ENCODE measurements around the gene KIRREL1.

DNA sequence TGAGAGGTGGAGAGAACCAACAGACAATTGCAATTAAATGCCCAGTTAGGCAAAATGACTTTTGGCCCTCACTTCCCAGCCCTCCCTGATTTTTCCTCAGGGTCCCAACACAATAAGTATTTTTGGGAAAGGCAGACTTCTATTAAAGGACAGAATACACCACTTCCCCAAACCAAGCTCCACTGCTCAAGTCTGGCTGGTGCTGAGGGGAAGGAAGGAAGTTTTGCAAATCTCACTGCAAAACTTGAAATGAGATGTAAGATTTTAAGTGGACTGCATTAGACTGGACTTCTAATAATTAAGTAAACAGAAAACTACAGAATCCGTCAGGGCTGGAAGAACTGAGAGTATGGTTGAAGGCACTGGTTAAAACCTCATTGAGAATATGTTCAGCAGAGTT is 155.0 kb downstream of the KIRREL1 start:
- TF ChIP-seq, protein P1, sequence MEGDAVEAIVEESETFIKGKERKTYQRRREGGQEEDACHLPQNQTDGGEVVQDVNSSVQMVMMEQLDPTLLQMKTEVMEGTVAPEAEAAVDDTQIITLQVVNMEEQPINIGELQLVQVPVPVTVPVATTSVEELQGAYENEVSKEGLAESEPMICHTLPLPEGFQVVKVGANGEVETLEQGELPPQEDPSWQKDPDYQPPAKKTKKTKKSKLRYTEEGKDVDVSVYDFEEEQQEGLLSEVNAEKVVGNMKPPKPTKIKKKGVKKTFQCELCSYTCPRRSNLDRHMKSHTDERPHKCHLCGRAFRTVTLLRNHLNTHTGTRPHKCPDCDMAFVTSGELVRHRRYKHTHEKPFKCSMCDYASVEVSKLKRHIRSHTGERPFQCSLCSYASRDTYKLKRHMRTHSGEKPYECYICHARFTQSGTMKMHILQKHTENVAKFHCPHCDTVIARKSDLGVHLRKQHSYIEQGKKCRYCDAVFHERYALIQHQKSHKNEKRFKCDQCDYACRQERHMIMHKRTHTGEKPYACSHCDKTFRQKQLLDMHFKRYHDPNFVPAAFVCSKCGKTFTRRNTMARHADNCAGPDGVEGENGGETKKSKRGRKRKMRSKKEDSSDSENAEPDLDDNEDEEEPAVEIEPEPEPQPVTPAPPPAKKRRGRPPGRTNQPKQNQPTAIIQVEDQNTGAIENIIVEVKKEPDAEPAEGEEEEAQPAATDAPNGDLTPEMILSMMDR (IDR thresholded peaks at IDR 0.05), result no peak
- no peak for TF ChIP-seq POLR2A (IDR thresholded peaks at IDR 0.05)
- TF ChIP-seq POLR2AphosphoS5 (IDR thresholded peaks at IDR 0.05), result no peak
